Measurements from ENCODE around the gene PSMG4.
A peak's percentile ranks its signal among the peaks of the same experiment; 100 is the strongest.

PSMG4 gene

DNA sequence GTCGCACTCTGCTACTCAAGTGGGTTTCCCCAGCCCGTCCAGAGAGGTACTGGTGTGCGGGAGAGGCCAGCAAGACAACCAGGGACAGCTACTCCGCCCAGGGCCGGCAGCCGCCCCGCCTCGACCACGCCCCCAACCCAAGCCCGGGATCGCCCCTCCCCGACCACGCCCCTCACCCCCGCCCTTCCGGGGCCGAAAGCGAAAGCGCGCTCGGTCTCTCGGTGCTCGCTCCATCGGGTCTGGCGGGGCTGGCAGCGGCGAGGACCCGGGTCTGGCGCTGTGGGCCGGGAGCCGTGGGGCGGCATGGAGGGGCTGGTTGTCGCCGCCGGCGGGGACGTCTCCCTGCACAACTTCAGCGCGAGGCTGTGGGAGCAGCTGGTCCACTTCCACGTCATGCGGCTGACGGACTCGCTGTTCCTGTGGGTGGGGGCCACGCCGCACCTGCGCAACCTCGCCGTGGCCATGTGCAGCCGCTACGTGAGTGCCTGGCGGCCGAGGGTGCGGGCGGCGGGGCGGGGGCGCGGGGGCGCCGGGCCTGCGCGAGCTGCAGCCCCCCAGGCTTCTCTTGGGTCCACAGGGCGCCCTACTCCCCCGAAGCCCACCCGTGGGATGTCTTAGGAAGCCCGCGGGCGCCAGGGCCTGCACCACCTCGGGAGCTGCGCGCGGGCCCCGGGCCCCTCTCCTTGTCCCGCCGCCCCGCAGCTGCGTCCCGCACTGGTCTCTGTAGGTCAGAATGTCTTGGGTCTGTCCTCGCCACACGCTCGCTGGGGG is at the start of gene PSMG4:
PSMG4 (plus strand) TSS at position 228 of the 771 bp plus-strand sequence; CDS start at position 304, 76 bp downstream.
- peak; percentile 91 to 96 for DNase-seq (ENCODE audit: low read depth in 2 of 2)

GRCh38 chr6:3209114-3210023 is 49.4 kb upstream of the PSMG4 start:
- DNase-seq (ENCODE audit: low read depth in 2 of 2), result peak in 1 of 2 donors; percentile 73

DNA sequence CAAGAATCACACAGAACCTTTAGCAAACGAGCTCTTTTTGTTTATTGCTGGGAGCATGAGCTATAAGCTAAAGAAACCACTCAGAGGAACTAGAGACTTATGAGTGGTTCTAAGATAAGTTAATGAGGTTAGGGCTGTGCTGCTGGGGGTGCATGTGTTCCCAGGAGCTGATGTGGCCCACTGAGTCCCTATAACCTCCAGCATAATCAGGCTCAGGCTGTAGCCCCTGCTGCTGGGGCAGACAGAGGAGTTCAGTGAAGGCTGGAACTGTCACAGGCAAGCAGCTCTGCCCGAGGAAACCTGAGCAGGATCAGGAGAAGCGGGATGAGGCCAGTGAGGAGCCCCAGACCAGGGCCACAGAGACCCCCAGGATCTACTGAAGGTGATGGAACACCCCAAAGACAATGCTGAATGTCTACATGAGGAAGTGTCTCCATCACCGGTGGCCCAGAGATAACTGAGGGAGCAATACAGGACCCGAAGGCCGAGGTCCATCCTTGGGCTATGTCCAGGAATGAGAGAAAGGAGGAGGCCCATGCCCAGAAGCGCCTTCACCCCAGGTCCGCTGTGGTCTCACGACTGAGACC is 48.6 kb upstream of the PSMG4 start:
- no peak for DNase-seq (ENCODE audit: low read depth in 2 of 2)

DNA sequence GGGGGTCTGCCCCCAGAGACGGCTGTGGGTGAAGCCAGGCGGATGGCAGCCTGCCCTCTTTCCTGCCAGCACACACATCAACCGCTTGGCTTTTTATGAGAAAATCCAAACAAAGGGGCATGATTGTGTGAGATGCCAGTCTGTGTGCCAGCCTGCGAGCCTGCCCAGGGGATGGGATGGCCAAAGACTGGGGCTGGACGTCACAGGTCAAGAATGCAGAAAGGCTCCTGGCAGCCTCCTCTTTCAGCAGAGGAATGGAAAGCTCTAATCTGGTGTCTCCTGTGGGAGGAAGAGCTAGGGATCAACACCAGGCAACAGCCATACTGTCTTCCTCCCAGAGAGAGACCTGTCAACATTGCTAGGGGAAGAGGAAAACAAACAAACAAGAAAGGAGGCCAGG is 47.1 kb upstream of the PSMG4 start:
- DNase-seq (ENCODE audit: low read depth in 2 of 2), result no peak

- no peak for DNase-seq (ENCODE audit: low read depth in 2 of 2)
Observed at GRCh38 chr6:3212261-3212660, 46.5 kb upstream of the PSMG4 start.

GRCh38 chr6:3213334-3213695 is 45.4 kb upstream of the PSMG4 start:
- DNase-seq (ENCODE audit: low read depth in 2 of 2), result no peak

- DNase-seq (ENCODE audit: low read depth in 2 of 2), result no peak
Observed at GRCh38 chr6:3214898-3215297, 43.8 kb upstream of the PSMG4 start.

GRCh38 chr6:3217286-3217685 is 41.5 kb upstream of the PSMG4 start:
- DNase-seq (ENCODE audit: low read depth in 2 of 2), result no peak

DNA sequence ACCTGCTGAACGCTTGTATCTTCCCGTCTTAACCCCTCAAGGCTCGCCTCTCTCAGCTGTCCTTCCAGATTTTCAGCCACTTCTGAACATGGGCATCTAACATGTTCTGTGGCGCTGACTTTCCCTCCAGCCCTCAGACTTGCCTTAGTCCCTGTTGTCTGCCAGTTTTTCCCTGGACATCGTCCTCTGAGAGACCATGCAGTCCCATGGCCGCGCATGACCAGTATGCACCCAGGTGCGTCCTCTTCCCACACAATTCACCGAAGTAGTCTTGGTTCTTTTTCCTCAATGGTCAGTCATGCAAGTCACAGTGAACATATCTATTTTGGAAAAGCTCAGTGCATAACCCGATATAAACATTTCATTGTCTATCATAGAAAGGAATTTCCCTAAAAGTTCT is 40.5 kb upstream of the PSMG4 start:
- DNase-seq (ENCODE audit: low read depth in 2 of 2), result no peak

- DNase-seq (ENCODE audit: low read depth in 2 of 2), result no peak
Observed at GRCh38 chr6:3220366-3220765, 38.4 kb upstream of the PSMG4 start.

GRCh38 chr6:3221578-3221977 is 37.2 kb upstream of the PSMG4 start:
- no peak for DNase-seq (ENCODE audit: low read depth in 2 of 2)

DNA sequence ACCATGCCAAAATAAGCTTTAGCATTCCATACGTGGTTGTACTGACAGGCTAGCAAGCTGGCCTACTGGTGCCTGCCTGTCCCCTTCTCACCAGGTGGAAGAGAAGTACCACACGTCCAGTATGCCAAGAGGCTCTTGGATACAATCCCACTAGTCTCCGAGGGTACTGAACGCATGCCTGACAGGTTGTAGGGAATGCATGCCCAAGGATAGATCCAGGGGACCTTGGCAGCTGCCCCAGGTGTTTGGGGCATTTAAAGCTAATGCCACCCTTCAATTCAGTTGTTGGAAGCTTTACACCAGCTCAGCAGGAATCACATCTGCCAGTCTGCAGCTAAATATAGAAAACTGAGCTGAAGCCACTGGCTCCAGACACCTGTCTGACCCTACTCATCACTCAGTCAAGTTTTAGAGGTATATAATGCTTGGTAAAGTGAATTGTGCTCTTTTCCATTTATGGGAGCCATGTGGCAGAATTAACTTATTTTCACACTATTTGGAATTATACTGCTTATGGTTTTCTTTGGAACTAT is 36.2 kb upstream of the PSMG4 start:
- no peak for DNase-seq (ENCODE audit: low read depth in 2 of 2)

- DNase-seq (ENCODE audit: low read depth in 2 of 2), result no peak
Observed at GRCh38 chr6:3226042-3226441, 32.7 kb upstream of the PSMG4 start.

- no peak for DNase-seq (ENCODE audit: low read depth in 2 of 2)
Observed at GRCh38 chr6:3226481-3227362, 32.0 kb upstream of the PSMG4 start.

DNA sequence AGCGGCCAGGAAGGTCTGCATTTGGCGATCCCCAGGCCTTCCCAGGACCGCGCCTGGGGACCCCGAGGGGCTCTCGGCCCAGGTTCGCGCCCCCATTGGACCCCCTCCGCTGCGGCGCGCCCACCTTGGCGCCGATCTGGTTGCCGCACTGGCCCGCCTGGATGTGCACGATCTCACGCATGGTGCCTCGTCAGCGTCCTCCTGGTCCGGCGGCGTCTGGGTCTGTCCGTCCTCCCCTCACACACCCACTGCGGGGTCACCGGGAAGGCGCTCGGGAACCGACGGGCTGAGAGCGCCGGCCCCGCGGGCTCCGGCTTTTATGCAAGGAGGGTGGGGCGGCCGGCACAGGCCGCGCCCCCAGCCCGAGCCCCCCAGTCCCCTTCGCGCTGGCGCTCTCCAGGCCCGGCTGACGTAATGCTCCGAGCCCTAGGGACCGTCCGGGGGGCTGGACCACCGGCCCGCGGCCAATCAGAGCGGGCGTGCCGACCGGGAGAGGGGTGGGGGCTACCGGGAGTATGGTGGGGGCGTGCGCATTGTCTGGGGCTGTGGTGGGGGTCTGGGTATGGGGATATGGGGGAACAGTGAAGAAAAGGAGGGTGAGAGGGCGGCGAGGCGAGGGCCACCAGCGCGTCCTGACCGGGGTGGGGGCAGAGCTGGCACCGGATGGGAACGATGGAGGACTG is 31.2 kb upstream of the PSMG4 start, which contains the start of gene TUBB2B:
TUBB2B (minus strand) TSS at position 291 of the 683 bp plus-strand sequence; CDS start at position 181, 110 bp downstream.
- no peak for DNase-seq (ENCODE audit: low read depth in 2 of 2)

GRCh38 chr6:3228046-3228671 is 30.6 kb upstream of the PSMG4 start:
- no peak for DNase-seq (ENCODE audit: low read depth in 2 of 2)

DNA sequence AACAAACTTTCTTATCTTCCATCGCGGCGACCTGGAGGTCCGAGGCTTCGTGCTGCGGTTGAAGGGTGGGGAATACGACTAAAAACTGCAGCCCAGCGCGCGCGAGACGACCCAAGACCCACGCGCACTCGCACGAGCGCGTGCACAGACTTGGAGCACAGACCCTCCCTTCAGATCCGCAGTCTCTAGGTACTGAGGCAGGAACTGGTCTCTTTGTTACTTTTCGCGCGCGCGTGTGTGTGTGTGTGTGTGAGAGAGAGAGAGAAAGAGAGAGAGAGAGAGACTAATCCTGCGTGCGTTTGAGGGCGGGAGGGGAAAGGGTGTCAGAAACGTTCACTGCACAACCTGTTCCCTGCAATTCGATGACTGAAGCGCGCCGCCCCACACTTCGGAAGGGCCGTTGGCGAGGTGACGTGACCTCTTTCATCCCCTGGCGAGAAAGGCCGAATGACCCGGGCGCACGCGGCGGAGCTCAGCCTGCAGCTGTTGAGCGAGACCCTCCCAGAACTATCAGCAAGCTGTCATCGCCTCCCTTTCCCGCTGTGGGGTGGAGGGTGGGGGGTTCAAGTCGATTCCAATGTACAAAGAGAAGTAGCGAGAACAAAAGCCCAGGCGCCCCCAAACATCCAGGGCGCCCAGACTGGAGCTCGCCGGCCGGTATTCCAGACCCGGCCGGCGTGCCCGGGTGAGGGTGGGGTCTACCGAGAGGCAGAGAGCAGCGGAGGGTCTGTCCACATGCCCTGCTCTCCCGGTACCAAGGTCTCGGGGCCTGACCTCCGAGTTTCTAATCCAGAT is 29.8 kb upstream of the PSMG4 start:
- DNase-seq (ENCODE audit: low read depth in 2 of 2), result no peak

- DNase-seq (ENCODE audit: low read depth in 2 of 2), result no peak
Observed at GRCh38 chr6:3229566-3230178, 29.1 kb upstream of the PSMG4 start.
